GM18499 (cell line): Measurements from ENCODE around the gene CREM.

Experiments used
- ATAC-seq: cut with Tn5 transposase; IDR thresholded peaks from one replicate; pipeline ENCODE4 v1.9.1; 2021; ENCODE audit warnings: moderate number of reproducible peaks; ENCODE audit not compliant: insufficient read depth, unreplicated experiment

The CREM gene

DNA sequence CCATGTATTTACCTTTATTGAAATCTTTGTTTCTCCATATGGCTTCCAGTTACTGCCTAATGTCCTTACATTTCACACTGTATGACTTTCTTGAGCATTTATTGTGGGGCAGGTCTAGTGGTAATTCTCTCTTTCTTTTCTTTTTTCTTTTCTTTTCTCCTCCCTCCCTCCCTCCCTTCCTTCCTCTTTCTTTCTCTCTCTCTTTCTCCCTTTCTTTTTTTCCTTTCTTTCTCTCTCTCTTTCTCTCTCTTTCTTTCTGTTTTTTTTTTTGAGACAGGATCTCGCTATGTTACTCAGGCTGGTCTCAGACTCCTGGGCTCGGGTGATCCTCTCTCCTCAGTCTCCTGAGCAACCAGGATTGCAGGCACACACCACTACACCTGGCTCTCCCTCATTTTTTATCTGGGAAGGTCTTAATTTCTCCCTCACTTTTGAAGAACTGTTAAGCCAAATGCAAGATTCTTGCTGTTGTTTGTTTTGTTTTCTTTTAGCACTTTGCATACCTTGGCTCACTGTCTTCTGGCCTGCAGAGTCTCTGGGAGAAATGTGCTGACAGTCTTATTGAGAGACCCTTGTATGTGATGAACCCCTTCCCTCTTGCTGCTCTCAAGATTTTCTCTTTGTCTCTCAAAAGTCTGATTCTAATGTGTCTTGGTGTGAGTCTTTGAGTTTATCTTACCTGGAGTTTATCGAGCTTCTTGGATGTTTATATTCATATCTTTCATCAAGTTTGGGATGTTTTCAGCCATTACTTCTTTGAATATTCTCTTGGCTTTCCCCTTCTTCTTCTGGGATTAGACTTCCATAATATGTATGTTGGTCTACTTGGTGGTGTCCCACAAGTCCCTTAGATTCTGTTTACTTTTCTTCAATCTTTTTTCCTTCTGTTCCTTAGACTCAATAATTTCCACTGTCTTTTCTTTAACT is 130.7 kb downstream of the CREM start:
- ATAC-seq: no peak

DNA sequence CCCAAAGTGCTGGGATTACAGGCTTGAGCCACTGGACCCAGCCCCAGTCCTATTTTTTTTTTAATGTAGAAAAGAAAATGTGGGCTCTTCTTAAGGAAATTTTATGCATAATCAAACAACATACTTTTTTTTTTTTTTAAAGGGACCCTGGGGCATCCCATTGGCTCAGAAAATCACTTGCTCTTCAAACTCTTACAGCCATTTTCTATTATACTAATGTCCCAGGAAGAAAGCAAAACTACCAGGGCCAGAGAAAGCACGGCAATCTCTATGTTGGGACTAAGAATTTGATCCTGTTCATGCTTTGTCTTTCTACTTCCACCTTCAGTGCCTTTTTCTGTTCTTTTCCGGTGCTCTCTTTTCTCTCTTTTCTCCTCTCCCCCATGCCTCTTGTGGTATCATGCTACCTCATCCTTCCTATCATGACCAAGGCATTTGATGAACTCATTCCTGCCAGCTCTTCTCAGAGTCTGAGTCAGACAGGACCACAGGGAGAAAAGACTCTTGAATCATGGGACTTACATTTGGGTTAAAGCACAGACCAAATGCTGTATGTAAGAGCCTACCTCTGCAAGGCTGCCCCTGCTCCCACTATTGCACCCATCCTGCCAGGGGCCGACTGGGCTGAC is 133.2 kb downstream of the CREM start:
- no peak for ATAC-seq

DNA sequence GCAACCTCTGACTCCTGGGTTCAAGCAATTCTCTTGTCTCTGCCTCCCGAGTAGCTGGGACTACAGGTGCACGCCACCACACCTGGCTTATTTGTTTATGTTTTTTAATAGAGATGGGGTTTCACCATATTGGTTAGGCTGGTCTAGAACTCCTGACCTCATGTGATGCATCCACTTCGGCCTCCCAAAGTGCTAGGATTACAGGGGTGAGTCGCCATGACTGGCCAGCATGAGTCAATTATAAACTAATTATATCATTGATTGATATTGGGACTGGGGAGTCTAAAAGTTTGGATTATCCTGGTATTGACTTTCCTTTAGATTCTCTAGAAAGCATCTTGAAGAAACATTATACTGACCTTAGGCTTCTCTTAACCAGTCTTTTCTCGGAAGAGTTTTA is 135.8 kb downstream of the CREM start:
- ATAC-seq: no peak
